ENCODE results near the gene PHRF1.

The PHRF1 gene

DNA sequence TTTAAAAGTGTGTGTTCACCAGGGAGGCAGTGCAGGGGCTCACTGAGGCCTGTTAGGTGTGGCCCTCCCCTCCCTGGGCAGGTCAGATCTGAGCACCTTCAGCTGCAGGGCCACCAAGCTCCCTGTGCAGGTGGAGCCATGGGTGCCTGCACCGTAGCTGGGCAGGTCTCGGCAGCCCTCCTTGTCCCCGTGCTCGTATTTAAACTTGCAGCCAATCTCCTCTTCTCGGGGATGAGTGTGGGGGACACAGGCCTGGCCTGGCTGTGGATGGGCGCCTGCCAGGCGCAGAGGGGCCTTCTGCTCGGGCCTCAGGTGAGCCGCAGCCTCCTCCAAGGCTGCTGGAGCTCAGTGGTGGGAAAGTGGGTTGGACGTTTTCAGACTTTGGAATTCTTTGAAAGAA, 19.1 kb downstream of the PHRF1 start:
- FAIRE-seq, result no peak
- DNase-seq (ENCODE audit: insufficient read length, low spot score), result no peak
- TF ChIP-seq, protein P1, sequence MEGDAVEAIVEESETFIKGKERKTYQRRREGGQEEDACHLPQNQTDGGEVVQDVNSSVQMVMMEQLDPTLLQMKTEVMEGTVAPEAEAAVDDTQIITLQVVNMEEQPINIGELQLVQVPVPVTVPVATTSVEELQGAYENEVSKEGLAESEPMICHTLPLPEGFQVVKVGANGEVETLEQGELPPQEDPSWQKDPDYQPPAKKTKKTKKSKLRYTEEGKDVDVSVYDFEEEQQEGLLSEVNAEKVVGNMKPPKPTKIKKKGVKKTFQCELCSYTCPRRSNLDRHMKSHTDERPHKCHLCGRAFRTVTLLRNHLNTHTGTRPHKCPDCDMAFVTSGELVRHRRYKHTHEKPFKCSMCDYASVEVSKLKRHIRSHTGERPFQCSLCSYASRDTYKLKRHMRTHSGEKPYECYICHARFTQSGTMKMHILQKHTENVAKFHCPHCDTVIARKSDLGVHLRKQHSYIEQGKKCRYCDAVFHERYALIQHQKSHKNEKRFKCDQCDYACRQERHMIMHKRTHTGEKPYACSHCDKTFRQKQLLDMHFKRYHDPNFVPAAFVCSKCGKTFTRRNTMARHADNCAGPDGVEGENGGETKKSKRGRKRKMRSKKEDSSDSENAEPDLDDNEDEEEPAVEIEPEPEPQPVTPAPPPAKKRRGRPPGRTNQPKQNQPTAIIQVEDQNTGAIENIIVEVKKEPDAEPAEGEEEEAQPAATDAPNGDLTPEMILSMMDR (IDR thresholded peaks at IDR 0.05; ENCODE audit: insufficient read depth, missing control alignments), result no peak

DNA sequence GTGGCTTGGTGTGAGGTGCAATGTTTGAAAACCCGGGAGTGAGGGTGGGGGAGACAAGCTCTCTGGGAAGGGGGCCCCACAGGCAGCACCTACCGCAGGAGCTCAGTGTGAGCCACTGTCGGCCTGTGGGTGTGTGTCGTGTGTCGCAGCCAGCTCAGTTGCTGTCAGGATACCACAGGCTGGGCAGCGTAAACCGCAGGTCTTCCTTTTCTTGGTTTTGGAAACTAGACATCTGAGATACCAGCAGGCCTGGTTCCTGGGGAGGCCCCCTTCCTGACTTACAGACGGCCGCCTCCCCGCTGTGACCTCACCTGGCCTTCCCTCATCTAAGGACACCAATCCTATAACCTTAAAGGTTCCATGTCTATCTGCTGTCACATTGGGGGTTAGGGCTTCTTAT, 20.1 kb downstream of the PHRF1 start:
- FAIRE-seq (no peak), DNase-seq (ENCODE audit: insufficient read length, low spot score) (no peak)
- TF ChIP-seq, protein P1 (IDR thresholded peaks at IDR 0.05; ENCODE audit: insufficient read depth, missing control alignments), result no peak

DNA sequence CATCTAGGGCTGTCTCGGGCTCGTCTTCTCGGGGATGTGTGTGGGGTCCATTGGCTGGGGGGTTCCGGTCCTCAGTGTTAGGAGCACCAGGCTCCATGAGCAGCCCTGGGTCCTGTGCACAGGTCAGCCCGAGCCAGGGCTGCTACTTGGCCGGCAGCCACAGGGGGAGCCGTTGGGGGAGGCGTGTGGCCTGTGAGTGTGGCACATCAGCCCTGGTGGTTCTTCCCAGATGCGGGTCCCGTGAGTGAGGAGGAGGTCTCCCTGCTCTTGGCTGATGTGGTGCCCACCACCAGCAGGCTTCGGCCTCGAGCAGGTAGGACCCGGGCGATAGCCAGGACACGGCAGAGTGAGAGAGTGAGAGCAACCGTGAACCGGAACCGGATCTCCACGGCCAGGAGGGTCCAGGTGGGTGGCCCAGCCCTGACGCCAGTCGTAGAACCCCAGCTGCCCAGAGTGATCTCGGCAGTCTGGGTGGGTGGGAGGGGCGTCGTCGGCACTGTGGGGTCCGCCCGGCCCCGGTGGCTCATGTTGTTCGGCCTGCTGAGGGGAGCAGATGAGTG, 21.0 kb downstream of the PHRF1 start:
- FAIRE-seq (no peak), DNase-seq (ENCODE audit: insufficient read length, low spot score) (no peak)
- TF ChIP-seq, protein P1 (IDR thresholded peaks at IDR 0.05; ENCODE audit: insufficient read depth, missing control alignments), result no peak

DNA sequence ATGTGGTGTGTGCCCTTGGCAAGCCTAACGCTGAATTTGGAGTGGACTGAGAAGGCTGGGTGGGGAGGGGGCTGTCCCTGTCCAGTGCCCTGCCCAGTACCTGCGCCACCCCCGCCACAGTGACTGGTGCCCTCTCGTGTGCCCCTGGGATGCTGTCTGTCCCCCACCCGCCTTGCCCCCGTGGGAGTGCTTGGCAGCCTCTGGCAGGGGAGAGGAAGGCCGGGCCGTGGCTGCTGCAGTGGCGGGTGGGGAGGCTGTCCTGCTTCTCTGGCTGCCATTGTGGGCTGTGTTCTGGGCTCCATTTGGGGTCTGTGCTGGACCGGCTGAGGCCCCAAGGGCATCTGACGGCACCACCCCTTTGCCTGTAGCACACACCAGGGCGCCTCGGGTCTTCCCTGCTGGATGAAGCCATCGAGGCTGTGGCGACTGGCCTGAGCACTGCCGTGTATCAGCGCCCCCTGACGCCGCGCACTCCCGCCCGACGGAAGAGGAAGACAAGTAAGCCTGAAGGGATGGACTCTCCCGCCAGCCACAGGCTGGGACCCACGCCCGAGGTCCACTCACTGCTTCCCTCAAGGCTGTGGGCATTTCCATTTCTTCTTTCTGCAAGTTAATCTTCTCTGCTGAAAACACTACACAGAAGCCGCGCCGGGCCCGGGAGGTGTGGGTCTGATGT, 21.9 kb downstream of the PHRF1 start:
- DNase-seq (ENCODE audit: insufficient read length, low spot score) (no peak), FAIRE-seq (no peak)
- TF ChIP-seq, protein P1 (IDR thresholded peaks at IDR 0.05; ENCODE audit: insufficient read depth, missing control alignments), result no peak

DNA sequence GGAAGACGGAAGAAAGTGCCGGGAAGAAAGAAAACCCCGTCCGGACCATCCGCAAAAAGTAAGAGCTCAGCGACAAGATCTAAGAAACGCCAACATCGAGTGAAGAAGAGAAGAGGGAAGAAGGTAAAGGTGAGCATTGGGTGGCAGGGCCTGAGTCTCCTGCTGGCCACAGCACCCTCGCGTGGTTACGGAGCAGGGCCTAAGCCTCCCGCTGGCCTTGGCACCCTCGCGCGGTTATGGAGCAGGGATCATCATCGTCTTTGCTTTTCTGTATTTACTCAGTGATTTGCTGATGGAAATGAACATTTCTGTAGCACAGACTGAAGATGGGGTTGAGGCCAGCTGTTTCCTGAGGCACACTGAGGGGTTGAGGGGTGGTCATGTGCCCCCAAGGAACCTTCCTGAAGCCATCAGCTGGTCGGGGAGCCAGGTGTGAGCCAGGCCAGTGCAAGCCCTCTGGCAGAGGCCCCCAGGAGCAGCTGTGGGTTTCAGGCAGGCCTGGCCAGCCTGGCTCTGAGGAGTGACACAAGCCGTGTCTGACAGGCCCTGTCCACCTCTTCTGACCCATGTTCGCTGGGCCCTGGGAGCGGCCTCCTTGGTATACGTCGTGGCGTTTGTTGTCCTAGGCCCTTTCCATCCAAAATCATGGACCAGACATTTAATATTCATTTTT, 25.4 kb downstream of the PHRF1 start:
- FAIRE-seq (no peak), DNase-seq (ENCODE audit: insufficient read length, low spot score) (no peak)
- TF ChIP-seq, protein P1 (IDR thresholded peaks at IDR 0.05; ENCODE audit: insufficient read depth, missing control alignments), result no peak

DNA sequence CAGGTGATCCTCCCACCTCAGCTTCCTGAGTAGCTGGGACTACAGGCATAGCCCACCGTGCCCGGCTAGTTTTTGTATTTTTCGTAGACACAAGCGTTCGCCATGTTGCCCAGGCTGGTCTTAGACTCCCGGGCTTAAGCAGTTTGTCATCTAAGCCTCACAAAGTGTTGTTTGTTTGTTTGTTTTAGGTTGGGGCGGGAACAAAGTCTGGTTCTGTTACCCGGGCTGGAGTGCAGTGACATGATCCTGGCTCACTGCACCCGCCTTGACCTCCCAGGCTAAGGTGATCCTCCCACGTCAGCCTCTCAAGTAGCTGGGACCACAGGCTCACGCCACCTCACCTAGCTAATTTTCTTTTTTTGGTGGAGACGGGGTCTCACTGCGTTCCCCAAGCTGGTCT, 26.9 kb downstream of the PHRF1 start:
- TF ChIP-seq, protein P1 (IDR thresholded peaks at IDR 0.05; ENCODE audit: insufficient read depth, missing control alignments), result no peak
- FAIRE-seq, result no peak
- DNase-seq (ENCODE audit: insufficient read length, low spot score), result no peak

Measured in D721Med (cell line).